ENCODE results near the gene PIGU.
"Not testable (repeated sequence)": the region's sequence is repeated elsewhere in the genome, so short reads cannot be mapped to it uniquely, and the experiment has no call there.

The PIGU gene

DNA sequence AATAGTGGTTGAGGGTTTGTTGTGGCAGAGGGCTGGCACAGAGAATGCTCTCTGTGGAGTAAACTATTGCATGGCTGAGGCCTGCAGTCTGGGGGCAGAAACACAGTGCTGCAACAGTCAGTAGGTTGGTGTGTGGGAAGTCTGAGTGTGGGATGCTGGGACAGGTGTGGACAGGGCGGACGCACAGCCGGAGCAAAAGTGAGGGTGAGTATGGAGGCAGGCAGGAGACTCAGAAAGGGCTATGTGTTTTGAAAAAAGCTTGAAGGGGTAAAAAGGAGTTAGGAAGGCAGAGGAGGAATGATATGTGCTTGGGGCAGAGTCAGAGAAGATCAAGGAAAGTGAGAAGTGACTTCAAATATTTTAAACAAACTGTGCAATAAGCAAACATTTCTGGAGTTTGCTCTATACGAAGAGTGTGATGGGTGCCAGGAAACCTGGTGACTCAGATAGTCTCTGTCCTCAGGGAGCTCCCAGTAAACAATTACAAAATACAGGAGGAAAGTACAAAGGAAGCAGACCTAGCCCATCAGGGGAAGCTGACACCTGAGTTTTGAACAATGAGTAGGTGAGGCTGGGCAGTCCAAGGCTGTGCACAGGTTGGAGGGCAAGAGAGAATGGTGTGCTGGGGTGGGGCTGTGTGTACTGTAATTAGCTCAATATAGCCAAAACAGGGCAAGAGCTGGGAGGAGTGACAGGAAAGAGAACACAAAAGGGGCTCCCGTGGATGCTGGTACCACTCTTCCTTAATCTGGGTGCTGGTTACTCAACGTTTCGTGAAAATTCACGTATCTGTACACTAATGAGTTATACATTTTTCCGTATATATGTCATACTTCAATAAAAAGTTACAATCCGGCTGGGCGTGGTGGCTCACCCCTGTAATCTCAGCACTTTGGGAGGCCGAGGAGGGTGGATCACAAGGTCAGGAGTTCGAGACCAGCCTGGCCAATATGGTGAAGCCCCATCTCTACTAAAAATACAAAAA is 55.2 kb downstream of the PIGU start:
- H3K27ac Mint-ChIP-seq: peak overlapping the region; percentile 49

DNA sequence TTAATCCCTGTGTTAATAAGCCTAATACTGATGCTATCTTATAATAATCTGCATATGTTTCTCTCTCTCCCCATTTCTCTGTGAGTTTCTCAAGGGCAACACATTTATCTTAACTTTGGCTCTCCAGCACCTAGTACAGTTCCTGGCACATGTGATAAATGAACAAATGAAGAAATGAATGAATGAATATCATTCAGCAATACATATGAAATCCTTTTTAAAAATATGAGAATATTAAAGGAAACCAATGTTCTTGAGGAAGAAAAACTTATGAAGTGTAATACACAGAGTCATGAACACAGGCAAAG is 55.9 kb downstream of the PIGU start:
- H3K27me3 Mint-ChIP-seq: no peaks in the 10 kb centered on the region
- H3K9me3 Mint-ChIP-seq: no peaks in the 10 kb centered on the region
- H3K4me1 Mint-ChIP-seq: peaks cover 11% of the 10 kb centered on the region
- peaks cover 29% of the 10 kb centered on the region for H3K36me3 Mint-ChIP-seq
- H3K4me3 Mint-ChIP-seq: no peak overlapping the region
- H3K27ac Mint-ChIP-seq: no peak overlapping the region

More for the DNA sequence above, 55.2 kb downstream of the PIGU start:
- Mint-ChIP-seq H3K4me1 (peaks cover 11% of the 10 kb centered on the region), H3K4me3 (no peak overlapping the region), H3K27me3 (no peaks in the 10 kb centered on the region), H3K9me3 (no peaks in the 10 kb centered on the region), H3K36me3 (peaks cover 29% of the 10 kb centered on the region)

- peaks cover 34% of the 10 kb centered on the region for H3K36me3 Mint-ChIP-seq
- no peaks in the 10 kb centered on the region for H3K9me3 Mint-ChIP-seq
- H3K27me3 Mint-ChIP-seq: no peaks in the 10 kb centered on the region
- H3K4me1 Mint-ChIP-seq: peaks cover 11% of the 10 kb centered on the region
- no peak overlapping the region for H3K4me3 Mint-ChIP-seq
- H3K27ac Mint-ChIP-seq: peak overlapping the region; percentile 62
These were observed 58.2 kb downstream of the PIGU start for GRCh38 chr20:34618676-34619075.

DNA sequence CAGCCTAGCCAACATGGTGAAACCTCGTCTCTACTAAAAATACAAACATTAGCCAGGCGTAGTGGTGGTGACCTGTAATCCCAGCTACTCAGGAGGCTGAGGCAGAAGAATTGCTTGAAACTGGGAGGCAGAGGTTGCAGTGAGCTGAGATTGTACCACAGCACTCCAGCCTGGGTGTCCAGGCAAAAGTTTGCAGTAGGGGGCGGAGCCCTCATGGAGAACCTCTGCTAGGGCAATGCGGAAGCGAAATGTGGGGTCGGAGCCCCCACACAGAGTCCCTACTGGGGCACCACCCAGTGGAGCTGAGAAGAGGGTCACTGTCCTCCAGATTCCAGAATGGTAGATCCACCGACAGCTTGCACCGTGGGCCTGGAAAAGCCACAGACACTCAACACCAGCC is 60.0 kb downstream of the PIGU start:
- H3K27me3 Mint-ChIP-seq, H3K27ac Mint-ChIP-seq, H3K9me3 Mint-ChIP-seq, H3K4me3 Mint-ChIP-seq: not testable (repeated sequence)
- Mint-ChIP-seq H3K4me1 (peaks cover 11% of the 10 kb centered on the region), H3K36me3 (peaks cover 37% of the 10 kb centered on the region)

GRCh38 chr20:34615477-34615876 is 61.4 kb downstream of the PIGU start:
- H3K9me3 Mint-ChIP-seq: no peaks in the 10 kb centered on the region

GRCh38 chr20:34611976-34612375 is 64.9 kb downstream of the PIGU start:
- H3K4me1 Mint-ChIP-seq, H3K27ac Mint-ChIP-seq, H3K4me3 Mint-ChIP-seq, H3K9me3 Mint-ChIP-seq, H3K27me3 Mint-ChIP-seq: not testable (repeated sequence)
- peaks cover 16% of the 10 kb centered on the region for H3K36me3 Mint-ChIP-seq

More at GRCh38 chr20:34615477-34615876, 61.4 kb downstream of the PIGU start:
- H3K4me1 Mint-ChIP-seq: peaks cover 7% of the 10 kb centered on the region
- peaks cover 30% of the 10 kb centered on the region for H3K36me3 Mint-ChIP-seq
- no peak overlapping the region for H3K27ac Mint-ChIP-seq
- no peak overlapping the region for H3K4me3 Mint-ChIP-seq
- H3K27me3 Mint-ChIP-seq: no peaks in the 10 kb centered on the region

- Mint-ChIP-seq H3K36me3 (peaks cover 12% of the 10 kb centered on the region), H3K4me1 (no peaks in the 10 kb centered on the region)
These were observed 69.8 kb downstream of the PIGU start for GRCh38 chr20:34607066-34607465.

DNA sequence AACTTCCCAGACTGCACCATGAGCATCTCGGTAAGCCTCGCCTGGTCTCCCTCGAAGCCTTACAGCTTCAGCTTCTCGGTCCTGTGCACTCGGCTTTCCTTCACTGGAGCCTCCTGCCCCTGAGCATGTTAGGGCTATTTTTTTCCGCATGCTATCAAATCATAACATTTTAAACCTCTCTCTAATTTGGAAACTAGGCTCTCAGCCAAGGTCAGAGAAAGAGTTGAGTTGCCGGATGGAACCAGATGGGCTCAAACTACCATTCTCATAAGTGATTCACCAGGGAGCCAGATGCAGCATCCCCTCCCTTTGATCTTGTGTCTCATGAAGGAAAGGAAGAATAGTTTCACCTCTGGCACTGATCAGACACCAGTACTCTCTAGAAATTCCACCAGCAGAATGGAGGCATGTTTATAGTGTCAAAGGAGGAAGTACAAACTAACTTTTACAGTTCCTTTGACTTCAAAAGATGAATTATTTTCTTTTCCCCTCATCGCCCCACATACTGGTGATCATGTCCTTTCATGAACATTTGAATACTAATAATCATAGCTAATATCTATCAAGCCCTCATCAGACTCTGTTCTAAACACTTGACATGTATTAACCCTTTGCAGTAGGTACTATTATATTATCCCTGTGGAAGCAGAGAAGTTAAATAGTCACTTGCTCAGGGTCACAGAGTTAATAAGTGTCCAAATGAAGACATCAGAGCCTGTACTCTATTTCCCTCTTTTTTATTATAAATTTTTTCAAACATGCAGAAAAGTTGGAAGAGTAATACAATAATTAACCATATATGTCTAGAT is 71.7 kb downstream of the PIGU start:
- no peak overlapping the region for H3K4me3 Mint-ChIP-seq
- H3K9me3 Mint-ChIP-seq: no peaks in the 10 kb centered on the region
- H3K27me3 Mint-ChIP-seq: no peaks in the 10 kb centered on the region
- H3K4me1 Mint-ChIP-seq: no peaks in the 10 kb centered on the region
- no peak overlapping the region for H3K27ac Mint-ChIP-seq
- peaks cover 8% of the 10 kb centered on the region for H3K36me3 Mint-ChIP-seq

More at GRCh38 chr20:34607066-34607465, 69.8 kb downstream of the PIGU start:
- Mint-ChIP-seq H3K27ac (no peak overlapping the region), H3K4me3 (no peak overlapping the region), H3K9me3 (no peaks in the 10 kb centered on the region), H3K27me3 (no peaks in the 10 kb centered on the region)

- Mint-ChIP-seq H3K27me3 (no peaks in the 10 kb centered on the region), H3K4me3 (no peak overlapping the region), H3K9me3 (no peaks in the 10 kb centered on the region), H3K27ac (no peak overlapping the region), H3K4me1 (no peaks in the 10 kb centered on the region), H3K36me3 (peaks cover 4% of the 10 kb centered on the region)
These were observed 75.8 kb downstream of the PIGU start for GRCh38 chr20:34600892-34601653.

DNA sequence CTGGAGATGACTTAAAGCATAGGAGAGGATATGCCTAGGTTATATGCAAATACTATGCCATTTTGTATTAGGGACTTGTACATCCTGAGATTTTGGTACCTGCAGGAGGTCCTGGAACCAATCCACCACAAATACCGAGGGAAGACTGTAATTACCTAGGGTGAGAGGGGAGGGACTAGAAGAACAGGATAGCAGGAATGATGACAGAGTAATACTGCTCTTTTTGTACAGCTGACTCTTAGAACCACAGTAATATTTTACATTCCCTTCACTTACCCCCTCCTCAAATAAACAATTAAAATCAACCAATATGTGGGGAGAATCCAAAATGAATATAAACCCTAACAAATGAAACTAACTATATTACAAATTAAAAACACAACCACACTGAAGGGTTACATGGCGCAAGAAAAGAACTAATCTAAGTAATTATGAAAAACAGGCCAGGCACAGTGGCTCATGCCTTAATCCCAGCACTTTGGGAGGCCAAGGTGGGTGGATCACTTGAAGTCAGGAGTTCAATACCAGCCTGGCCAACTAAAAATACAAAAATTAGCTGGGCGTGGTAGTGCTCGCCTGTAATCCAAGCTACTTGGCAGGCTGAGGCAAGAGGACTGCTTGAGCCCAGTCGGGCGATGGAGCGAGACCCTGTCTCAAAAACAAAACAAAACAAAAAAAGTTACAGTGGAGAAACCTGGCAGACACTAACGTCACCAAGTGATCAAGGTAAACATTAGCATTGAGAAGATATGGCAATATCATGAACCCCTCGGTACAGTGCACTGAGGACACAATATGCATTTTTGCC is 81.3 kb downstream of the PIGU start:
- Mint-ChIP-seq H3K36me3 (peaks cover 4% of the 10 kb centered on the region), H3K27me3 (no peaks in the 10 kb centered on the region), H3K4me1 (no peaks in the 10 kb centered on the region), H3K9me3 (no peaks in the 10 kb centered on the region), H3K27ac (no peak overlapping the region), H3K4me3 (no peak overlapping the region)

DNA sequence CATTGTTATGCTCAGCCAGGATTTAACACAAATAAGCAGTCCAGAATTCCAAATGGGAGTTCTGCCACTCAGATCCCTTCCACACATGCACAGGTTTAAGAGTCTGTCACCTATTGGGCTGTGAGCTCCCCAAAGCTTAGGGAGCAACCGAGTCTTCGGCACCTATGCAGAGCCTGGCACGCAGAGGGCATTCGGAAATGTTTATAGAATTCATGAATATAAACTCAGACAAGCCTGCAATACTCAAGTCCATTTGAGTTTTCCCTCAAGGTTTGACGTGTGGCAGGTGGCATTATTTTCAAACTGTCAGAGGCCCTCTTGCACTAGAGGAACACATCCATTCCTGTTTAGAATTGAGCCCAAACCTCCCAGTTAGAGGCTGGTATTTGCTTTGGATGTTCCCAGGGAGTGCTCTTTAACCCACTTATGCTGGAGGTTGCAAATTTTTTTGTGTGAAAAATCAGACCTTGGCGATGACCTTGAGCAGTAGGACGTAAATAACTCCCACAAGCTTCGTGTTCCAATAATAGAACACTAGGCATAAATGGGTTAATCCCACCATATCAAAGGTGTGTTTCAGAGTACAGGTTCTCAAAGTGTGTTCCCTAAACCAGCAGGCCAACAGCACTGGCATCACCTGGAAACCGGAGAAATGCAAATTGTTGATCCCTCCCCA is 90.3 kb downstream of the PIGU start:
- Mint-ChIP-seq H3K4me1 (peaks cover under 1% of the 10 kb centered on the region), H3K36me3 (peaks cover 8% of the 10 kb centered on the region), H3K9me3 (no peaks in the 10 kb centered on the region), H3K4me3 (no peak overlapping the region), H3K27me3 (no peaks in the 10 kb centered on the region), H3K27ac (no peak overlapping the region)

- Mint-ChIP-seq H3K27me3 (no peaks in the 10 kb centered on the region), H3K4me3 (no peak overlapping the region), H3K36me3 (peaks cover 8% of the 10 kb centered on the region), H3K27ac (no peak overlapping the region), H3K9me3 (no peaks in the 10 kb centered on the region), H3K4me1 (peaks cover 15% of the 10 kb centered on the region)
These were observed 91.9 kb downstream of the PIGU start for GRCh38 chr20:34585019-34585418.

DNA sequence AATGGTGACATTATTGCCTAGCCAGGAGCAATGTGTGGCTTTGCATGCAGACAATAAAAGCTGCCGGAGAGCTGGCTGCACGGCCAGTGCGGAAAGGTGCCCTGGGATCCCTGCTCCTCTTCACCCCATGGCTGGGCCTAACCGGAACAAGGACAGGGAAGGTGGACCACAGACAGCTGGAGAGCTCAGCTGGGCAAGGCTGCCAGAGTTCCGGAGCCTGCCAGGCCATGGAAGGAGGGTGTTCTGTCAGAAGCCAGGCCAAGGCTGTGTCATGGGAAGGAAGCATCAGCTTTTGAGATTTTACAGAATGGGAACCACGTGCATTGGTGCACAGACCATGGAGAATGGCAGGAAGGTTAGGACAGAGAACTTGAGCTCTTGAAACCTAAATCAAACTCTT is 93.3 kb downstream of the PIGU start:
- H3K4me1 Mint-ChIP-seq: peaks cover 22% of the 10 kb centered on the region
- H3K4me3 Mint-ChIP-seq: no peak overlapping the region
- no peak overlapping the region for H3K27ac Mint-ChIP-seq
- no peaks in the 10 kb centered on the region for H3K27me3 Mint-ChIP-seq
- peaks cover 8% of the 10 kb centered on the region for H3K36me3 Mint-ChIP-seq
- H3K9me3 Mint-ChIP-seq: no peaks in the 10 kb centered on the region

DNA sequence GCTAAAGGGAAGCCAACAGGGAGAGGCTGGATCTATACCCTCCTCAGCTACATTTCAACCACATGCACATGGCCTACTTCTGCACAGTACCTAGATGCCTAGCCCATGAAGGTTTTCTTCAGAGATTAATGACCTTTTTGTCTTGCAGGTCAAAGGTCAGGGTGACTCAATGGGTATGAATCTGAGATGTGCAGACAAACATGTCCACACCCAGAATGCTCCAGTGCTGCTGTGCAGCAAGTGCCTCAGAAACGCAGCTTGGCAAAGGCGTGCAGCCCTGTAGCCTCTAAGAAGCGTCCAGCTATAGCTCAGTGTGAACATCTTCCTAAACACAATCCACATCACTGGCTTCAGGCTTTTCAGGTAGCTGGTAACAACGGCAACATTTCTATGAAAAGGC is 94.0 kb downstream of the PIGU start:
- H3K4me1 Mint-ChIP-seq: peaks cover 22% of the 10 kb centered on the region
- H3K27ac Mint-ChIP-seq: no peak overlapping the region
- peaks cover 8% of the 10 kb centered on the region for H3K36me3 Mint-ChIP-seq
- no peak overlapping the region for H3K4me3 Mint-ChIP-seq
- H3K27me3 Mint-ChIP-seq: no peaks in the 10 kb centered on the region
- H3K9me3 Mint-ChIP-seq: no peaks in the 10 kb centered on the region
